ENCODE data around the gene PCSK2. TPM values are rescaled to one million over a fixed set of nuclear protein-coding genes. Genes with fewer than 3 reads are reported as not detected.

Gene PCSK2
- total and polyA plus RNA-seq, 2 of the 8 experiments (the other 6 are each of a cell fraction or from before 2014, with no cell fraction given): 1.9 to 4.2 TPM

DNA sequence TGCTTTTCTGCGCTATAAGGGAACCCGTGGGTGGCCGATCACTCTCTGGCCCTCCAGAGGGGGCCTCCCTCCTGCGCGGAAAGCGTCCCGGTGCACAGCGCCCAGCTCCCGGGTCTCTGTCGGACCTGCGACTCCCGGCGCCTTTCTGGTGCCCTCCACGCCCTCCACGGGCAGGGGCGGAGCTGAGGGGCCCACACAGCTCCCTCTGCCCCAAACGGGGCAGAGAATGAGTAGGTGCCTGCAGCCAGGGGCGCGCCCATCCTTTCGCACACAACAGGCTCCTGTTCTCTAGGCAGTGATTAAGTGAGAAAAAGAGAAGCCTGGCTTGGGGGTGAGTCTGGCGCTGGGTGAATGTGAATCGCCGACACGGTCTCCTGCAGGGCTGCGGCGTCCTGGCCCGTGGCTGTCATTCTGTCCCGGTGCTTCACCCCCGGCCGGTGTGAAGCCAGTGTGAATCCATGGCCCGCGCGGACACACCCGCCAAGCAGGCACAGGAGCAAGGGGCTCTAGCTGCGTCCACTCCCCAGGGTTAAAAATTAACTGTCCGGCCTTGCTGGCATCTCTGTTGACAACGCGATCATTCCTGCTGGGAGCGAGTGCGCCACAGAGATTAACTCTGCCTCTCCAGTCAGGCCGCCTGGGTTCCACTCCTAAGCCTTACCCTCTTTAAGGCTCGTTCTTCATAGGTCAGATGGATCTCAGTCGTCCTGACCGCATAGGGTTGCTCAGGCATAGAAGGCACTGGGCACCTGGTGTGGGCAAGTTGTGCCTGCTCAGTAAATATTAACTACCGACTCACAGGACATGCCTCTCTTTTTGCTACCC, 88.8 kb downstream of the PCSK2 start:
- Histone ChIP-seq H3K4ac (replicated peaks; ENCODE audit: insufficient read length, low read depth, low read length) (no peak overlapping the region), H2BK15ac (ENCODE audit: low read length) (no peak overlapping the region), H2BK5ac (ENCODE audit: low read depth, low read length) (no peak overlapping the region), H3K4me2 (ENCODE audit: insufficient read depth in 1 of 2, low read depth in 2 of 2, low read length in 2 of 2) (0 out of 4 replicates have a peak overlapping the region, but pooled peaks of 1 of the 2 experiments have one; percentile 1), H3K23ac (ENCODE audit: insufficient read length) (no peak overlapping the region), H4K5ac (ENCODE audit: insufficient read length, low read depth, low read length) (no peak overlapping the region), H4K91ac (replicated peaks; ENCODE audit: insufficient read length, low read length) (no peak overlapping the region), H3K9ac (replicated peaks in 1 of 4; ENCODE audit: extremely low read depth in 1 of 4, low read depth in 3 of 4, low read length in 3 of 4) (no peak overlapping the region), H3K18ac (ENCODE audit: extremely low read depth, low read length) (no peak overlapping the region), H3K27ac (ENCODE audit: low read depth, low read length) (no peak overlapping the region), H3K56ac (replicated peaks; ENCODE audit: insufficient read length, low read depth, low read length) (no peak overlapping the region), H3K4me1 (replicated peaks in 1 of 4; ENCODE audit: control insufficient read depth in 3 of 4, insufficient read depth in 4 of 4, low read length in 3 of 4) (0 out of 7 replicates have a peak, but pooled peaks cover 0 to 2% (median 0%) of the 10 kb centered on the region in 4 experiments), H3K36me3 (ENCODE audit: control insufficient read depth in 2 of 4, insufficient read depth in 4 of 4, low read length in 3 of 4) (no peaks in the 10 kb centered on the region), H4K8ac (ENCODE audit: extremely low read depth, insufficient read depth, low read length) (no peak overlapping the region; the same call in 1 of the 2 replicates), H3K27me3 (replicated peaks in 1 of 4; ENCODE audit: control insufficient read depth in 3 of 4, extremely low read depth in 1 of 4, insufficient read depth in 3 of 4, low read length in 3 of 4) (no peaks in the 10 kb centered on the region), H3K79me1 (ENCODE audit: low read depth, low read length) (no peaks in the 10 kb centered on the region), H3K9me3 (ENCODE audit: insufficient read depth in 2 of 2, low read depth in 1 of 2, low read length in 1 of 2) (no peaks in the 10 kb centered on the region), H2AK5ac (ENCODE audit: low read depth, low read length) (no peak overlapping the region), H2AFZ (ENCODE audit: low read length) (no peak overlapping the region), H3K14ac (ENCODE audit: insufficient read length) (no peak overlapping the region), H3K23me2 (ENCODE audit: low read depth, low read length) (no peaks in the 10 kb centered on the region; the same call in 1 of the 2 replicates), H4K20me1 (replicated peaks in 1 of 2; ENCODE audit: control insufficient read depth in 1 of 2, insufficient read depth in 2 of 2, low read length in 2 of 2) (no peaks in the 10 kb centered on the region), H2BK12ac (ENCODE audit: low read depth, low read length) (no peak overlapping the region), H3K79me2 (ENCODE audit: control insufficient read depth in 1 of 2, insufficient read depth in 2 of 2, low read length in 2 of 2) (no peaks in the 10 kb centered on the region), H2BK120ac (replicated peaks; ENCODE audit: low read depth, low read length) (no peak overlapping the region), H3K4me3 (ENCODE audit: extremely low read depth in 1 of 4, insufficient read depth in 2 of 4, low read depth in 3 of 4, low read length in 4 of 4) (no peak overlapping the region), H2BK20ac (ENCODE audit: low read length) (no peak overlapping the region)
- ChIA-PET POLR2A (ENCODE audit: partially characterized antibody) (no interaction called here), CTCF (ENCODE audit: partially characterized antibody) (interaction anchor here (1.0 kb wide), 1 partner anchor 28 kb away, joined by 3 read pairs; no protein-coding TSS in a partner anchor)
- WGBS, 2 experiments (ENCODE audit: extremely low coverage in 1 of 2, insufficient coverage in 1 of 2, insufficient read length in 1 of 2, insufficient replicate concordance in 2 of 2, low coverage in 1 of 2, low lambda C conversion rate in 2 of 2, missing lambda C conversion rate in 1 of 2): 86% methylated on average over 41 of the region's 45 CpGs; no CpG with 5 or more reads in 1 of the 2 experiments
- FAIRE-seq (no peak), DNase-seq (ENCODE audit: low read depth in 1 of 2, low spot score in 2 of 2) (no peak)
- TF ChIP-seq RFX5 (IDR thresholded peaks at IDR 0.05; ENCODE audit: borderline replicate concordance, low read depth, low read length): no peak
- no peak for TF ChIP-seq SP4 (IDR thresholded peaks at IDR 0.05; ENCODE audit: low read length)
- no peak for TF ChIP-seq BACH1 (IDR thresholded peaks at IDR 0.05; ENCODE audit: low read length)
- TF ChIP-seq TAF7 (optimal IDR thresholded peaks at IDR 0.05; ENCODE audit: borderline replicate concordance, low read depth, low read length): no peak
- TF ChIP-seq SP2 (IDR thresholded peaks at IDR 0.05; ENCODE audit: low read length): no peak
- no peak for TF ChIP-seq PHF8 (conservative IDR thresholded peaks at IDR 0.05; ENCODE audit: low read depth, low read length)
- no peak for TF ChIP-seq TAF1 (IDR thresholded peaks at IDR 0.05; ENCODE audit: low read depth, low read length)
- no peak for TF ChIP-seq CEBPB (IDR thresholded peaks at IDR 0.05; ENCODE audit: low read depth, low read length)

Data from H1 (cell line).